Peyer's patch (tissue), 4 donors: Measurements from ENCODE around the gene OTOS.

Experiments used
- POLR2A ChIP-seq, 2 donors: fragments of 450-650 bp; IDR thresholded peaks; one replicate each; pipeline ENCODE4 v1.5.1; 2017; ENCODE audit warnings: antibody characterized with exemption in 2 of 2, mild to moderate bottlenecking in 2 of 2, moderate library complexity in 2 of 2
- TF ChIP-seq, protein P1 (sequence below), 6 experiments: fragments of 450-650 bp in 4 of 6; fragments of 200-600 bp in 2 of 6; sonication (generic) in 1 of 6; IDR thresholded peaks; one replicate each; pipeline ENCODE4 v1.5.1; 2017 to 2019; ENCODE audit warnings: antibody characterized with exemption in 6 of 6, mild to moderate bottlenecking in 3 of 6, moderate library complexity in 1 of 6

DNA sequence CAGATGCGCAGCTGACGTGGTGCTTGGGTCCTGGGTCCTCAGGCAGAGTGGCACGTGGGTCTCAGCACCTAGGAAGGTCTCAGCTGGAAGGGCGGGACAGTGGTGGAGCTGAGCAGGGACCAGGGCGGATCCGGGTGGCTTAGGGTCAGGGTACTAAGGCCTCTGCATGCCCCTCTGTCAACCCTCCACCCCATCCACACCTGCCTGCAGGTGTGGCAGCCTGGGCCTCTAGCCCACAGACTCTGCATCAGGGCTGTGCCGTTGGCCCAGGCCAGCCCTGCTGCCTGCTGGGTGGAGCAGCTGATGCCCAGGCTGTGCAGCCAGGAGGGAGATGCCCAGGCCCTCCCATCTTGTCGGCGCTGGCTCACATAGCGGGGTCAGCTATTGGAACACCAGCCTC is 24.6 kb upstream of the OTOS start:
- TF ChIP-seq, protein P1, sequence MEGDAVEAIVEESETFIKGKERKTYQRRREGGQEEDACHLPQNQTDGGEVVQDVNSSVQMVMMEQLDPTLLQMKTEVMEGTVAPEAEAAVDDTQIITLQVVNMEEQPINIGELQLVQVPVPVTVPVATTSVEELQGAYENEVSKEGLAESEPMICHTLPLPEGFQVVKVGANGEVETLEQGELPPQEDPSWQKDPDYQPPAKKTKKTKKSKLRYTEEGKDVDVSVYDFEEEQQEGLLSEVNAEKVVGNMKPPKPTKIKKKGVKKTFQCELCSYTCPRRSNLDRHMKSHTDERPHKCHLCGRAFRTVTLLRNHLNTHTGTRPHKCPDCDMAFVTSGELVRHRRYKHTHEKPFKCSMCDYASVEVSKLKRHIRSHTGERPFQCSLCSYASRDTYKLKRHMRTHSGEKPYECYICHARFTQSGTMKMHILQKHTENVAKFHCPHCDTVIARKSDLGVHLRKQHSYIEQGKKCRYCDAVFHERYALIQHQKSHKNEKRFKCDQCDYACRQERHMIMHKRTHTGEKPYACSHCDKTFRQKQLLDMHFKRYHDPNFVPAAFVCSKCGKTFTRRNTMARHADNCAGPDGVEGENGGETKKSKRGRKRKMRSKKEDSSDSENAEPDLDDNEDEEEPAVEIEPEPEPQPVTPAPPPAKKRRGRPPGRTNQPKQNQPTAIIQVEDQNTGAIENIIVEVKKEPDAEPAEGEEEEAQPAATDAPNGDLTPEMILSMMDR (IDR thresholded peaks at IDR 0.05) = no peak
- TF ChIP-seq POLR2A (IDR thresholded peaks at IDR 0.05) = no peak
